ENCODE data around the gene UBE2F. TPM values are rescaled to one million over a fixed set of nuclear protein-coding genes. Genes with fewer than 3 reads are reported as not detected.

Gene UBE2F
- total and polyA plus RNA-seq, 2 of the 13 experiments (the other 11 are each of a cell fraction or from before 2014, with no cell fraction given) = 35.4 to 73.1 TPM

DNA sequence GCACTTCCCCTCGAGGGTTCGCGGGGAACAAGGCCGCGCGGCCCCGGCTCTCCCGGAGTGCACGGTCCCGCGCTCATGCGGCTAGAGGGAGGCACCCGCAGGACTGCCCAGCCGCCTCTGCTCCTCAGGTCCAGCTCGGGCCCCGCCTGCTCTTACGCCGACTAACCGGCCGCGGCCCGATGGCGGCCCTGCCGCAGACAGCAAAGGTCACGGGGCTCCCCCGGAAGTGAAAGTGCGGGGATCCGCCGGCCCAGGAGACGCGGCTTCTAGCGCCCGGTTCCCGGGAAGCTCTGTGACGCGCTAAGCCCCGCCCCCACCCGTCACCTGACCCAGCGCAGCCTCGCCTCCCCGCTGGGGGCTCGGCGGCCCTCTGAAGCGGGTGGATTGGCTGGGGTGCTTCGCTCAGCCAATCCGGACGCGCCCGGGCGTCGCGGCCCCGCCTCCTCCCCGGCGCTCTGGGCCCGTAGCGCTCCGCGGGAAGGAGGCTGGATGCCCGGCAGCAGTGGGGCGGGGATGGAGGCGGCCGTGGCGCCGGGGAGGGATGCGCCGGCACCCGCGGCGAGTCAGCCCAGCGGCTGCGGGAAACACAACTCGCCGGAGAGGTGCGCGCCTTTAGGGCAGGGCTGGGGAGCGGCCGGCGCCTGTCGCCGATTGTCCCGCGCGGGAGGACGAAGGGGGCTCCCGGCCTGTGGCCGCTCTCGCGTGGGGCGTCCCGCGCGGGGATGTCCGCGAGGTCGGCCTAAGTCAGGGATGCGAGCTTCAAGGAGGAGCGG, 93.9 kb downstream of the UBE2F start, which contains the start of gene SCLY (continued):
- TF ChIP-seq, protein P1, sequence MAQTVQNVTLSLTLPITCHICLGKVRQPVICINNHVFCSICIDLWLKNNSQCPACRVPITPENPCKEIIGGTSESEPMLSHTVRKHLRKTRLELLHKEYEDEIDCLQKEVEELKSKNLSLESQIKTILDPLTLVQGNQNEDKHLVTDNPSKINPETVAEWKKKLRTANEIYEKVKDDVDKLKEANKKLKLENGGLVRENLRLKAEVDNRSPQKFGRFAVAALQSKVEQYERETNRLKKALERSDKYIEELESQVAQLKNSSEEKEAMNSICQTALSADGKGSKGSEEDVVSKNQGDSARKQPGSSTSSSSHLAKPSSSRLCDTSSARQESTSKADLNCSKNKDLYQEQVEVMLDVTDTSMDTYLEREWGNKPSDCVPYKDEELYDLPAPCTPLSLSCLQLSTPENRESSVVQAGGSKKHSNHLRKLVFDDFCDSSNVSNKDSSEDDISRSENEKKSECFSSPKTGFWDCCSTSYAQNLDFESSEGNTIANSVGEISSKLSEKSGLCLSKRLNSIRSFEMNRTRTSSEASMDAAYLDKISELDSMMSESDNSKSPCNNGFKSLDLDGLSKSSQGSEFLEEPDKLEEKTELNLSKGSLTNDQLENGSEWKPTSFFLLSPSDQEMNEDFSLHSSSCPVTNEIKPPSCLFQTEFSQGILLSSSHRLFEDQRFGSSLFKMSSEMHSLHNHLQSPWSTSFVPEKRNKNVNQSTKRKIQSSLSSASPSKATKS (CRISPR knock-in tag; IDR thresholded peaks at IDR 0.05) = no peak
- TF ChIP-seq SP140L (CRISPR knock-in tag; IDR thresholded peaks at IDR 0.05; ENCODE audit: borderline replicate concordance) = no peak
- TF ChIP-seq REL (CRISPR knock-in tag; conservative IDR thresholded peaks at IDR 0.05) = peak; percentile 78
- TF ChIP-seq RXRB (CRISPR knock-in tag; IDR thresholded peaks at IDR 0.05; ENCODE audit: borderline replicate concordance) = peak; percentile 66; the same call in 1 of the 2 replicates
- no peak; the same call in 1 of the 2 replicates for TF ChIP-seq SNAPC2 (CRISPR knock-in tag; IDR thresholded peaks at IDR 0.05)
- TF ChIP-seq ZNF891 (CRISPR knock-in tag; IDR thresholded peaks at IDR 0.05) = peak; percentile 75; the same call in 1 of the 2 replicates
- TF ChIP-seq, protein P2, sequence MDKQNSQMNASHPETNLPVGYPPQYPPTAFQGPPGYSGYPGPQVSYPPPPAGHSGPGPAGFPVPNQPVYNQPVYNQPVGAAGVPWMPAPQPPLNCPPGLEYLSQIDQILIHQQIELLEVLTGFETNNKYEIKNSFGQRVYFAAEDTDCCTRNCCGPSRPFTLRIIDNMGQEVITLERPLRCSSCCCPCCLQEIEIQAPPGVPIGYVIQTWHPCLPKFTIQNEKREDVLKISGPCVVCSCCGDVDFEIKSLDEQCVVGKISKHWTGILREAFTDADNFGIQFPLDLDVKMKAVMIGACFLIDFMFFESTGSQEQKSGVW (CRISPR knock-in tag; IDR thresholded peaks at IDR 0.05; ENCODE audit: borderline replicate concordance) = peak; percentile 43
- TF ChIP-seq, protein P3, sequence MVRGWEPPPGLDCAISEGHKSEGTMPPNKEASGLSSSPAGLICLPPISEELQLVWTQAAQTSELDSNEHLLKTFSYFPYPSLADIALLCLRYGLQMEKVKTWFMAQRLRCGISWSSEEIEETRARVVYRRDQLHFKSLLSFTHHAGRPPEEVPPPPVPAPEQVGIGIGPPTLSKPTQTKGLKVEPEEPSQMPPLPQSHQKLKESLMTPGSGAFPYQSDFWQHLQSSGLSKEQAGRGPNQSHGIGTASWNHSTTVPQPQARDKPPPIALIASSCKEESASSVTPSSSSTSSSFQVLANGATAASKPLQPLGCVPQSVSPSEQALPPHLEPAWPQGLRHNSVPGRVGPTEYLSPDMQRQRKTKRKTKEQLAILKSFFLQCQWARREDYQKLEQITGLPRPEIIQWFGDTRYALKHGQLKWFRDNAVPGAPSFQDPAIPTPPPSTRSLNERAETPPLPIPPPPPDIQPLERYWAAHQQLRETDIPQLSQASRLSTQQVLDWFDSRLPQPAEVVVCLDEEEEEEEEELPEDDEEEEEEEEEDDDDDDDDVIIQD (CRISPR knock-in tag; IDR thresholded peaks at IDR 0.05; ENCODE audit: low read depth) = no peak
- TF ChIP-seq, protein P4, sequence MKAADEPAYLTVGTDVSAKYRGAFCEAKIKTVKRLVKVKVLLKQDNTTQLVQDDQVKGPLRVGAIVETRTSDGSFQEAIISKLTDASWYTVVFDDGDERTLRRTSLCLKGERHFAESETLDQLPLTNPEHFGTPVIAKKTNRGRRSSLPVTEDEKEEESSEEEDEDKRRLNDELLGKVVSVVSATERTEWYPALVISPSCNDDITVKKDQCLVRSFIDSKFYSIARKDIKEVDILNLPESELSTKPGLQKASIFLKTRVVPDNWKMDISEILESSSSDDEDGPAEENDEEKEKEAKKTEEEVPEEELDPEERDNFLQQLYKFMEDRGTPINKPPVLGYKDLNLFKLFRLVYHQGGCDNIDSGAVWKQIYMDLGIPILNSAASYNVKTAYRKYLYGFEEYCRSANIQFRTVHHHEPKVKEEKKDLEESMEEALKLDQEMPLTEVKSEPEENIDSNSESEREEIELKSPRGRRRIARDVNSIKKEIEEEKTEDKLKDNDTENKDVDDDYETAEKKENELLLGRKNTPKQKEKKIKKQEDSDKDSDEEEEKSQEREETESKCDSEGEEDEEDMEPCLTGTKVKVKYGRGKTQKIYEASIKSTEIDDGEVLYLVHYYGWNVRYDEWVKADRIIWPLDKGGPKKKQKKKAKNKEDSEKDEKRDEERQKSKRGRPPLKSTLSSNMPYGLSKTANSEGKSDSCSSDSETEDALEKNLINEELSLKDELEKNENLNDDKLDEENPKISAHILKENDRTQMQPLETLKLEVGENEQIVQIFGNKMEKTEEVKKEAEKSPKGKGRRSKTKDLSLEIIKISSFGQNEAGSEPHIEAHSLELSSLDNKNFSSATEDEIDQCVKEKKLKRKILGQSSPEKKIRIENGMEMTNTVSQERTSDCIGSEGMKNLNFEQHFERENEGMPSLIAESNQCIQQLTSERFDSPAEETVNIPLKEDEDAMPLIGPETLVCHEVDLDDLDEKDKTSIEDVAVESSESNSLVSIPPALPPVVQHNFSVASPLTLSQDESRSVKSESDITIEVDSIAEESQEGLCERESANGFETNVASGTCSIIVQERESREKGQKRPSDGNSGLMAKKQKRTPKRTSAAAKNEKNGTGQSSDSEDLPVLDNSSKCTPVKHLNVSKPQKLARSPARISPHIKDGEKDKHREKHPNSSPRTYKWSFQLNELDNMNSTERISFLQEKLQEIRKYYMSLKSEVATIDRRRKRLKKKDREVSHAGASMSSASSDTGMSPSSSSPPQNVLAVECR (CRISPR knock-in tag; IDR thresholded peaks at IDR 0.05; ENCODE audit: borderline replicate concordance) = peak; percentile 97
- TF ChIP-seq SP5 (CRISPR knock-in tag; IDR thresholded peaks at IDR 0.05; ENCODE audit: borderline replicate concordance, low read depth) = no peak
- TF ChIP-seq ZNF460 (CRISPR knock-in tag; IDR thresholded peaks at IDR 0.05; ENCODE audit: borderline replicate concordance) = peak; percentile 46; the same call in 1 of the 2 replicates
- TF ChIP-seq WIZ (CRISPR knock-in tag; IDR thresholded peaks at IDR 0.05) = peak; percentile 77
- TF ChIP-seq ZNF883 (CRISPR knock-in tag; IDR thresholded peaks at IDR 0.05; ENCODE audit: not compliant biosample characterization) = peak; percentile 64
- TF ChIP-seq ZNF749 (CRISPR knock-in tag; IDR thresholded peaks at IDR 0.05; ENCODE audit: borderline replicate concordance) = peak; percentile 97
- TF ChIP-seq, protein P5, sequence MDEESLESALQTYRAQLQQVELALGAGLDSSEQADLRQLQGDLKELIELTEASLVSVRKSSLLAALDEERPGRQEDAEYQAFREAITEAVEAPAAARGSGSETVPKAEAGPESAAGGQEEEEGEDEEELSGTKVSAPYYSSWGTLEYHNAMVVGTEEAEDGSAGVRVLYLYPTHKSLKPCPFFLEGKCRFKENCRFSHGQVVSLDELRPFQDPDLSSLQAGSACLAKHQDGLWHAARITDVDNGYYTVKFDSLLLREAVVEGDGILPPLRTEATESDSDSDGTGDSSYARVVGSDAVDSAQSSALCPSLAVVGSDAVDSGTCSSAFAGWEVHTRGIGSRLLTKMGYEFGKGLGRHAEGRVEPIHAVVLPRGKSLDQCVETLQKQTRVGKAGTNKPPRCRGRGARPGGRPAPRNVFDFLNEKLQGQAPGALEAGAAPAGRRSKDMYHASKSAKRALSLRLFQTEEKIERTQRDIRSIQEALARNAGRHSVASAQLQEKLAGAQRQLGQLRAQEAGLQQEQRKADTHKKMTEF (CRISPR knock-in tag; IDR thresholded peaks at IDR 0.05) = peak; percentile 91
- no peak for TF ChIP-seq ARNTL (CRISPR knock-in tag; IDR thresholded peaks at IDR 0.05)
- TF ChIP-seq ZNF737 (CRISPR knock-in tag; IDR thresholded peaks at IDR 0.05; ENCODE audit: borderline replicate concordance) = peak; percentile 89; the same call in 1 of the 2 replicates
- TF ChIP-seq TGIF2 (CRISPR knock-in tag; IDR thresholded peaks at IDR 0.05) = peak; percentile 50; the same call in 1 of the 2 replicates
